GM23248 (cell line): ENCODE measurements around the gene KPNA5. TPM values are rescaled to one million over a fixed set of nuclear protein-coding genes. Genes with fewer than 3 reads are reported as not detected.

Source experiments
- DNase-seq: peaks from one replicate; pipeline ENCODE4 v3.0.0-alpha.2; 2015
- H2AFZ ChIP-seq: fragments of 200-600 bp; sonication (generic); 2 replicates; pipeline ENCODE4 v1.6.1; 2016; ENCODE audit warnings: antibody characterized with exemption
- H3F3A ChIP-seq: fragments of 200-600 bp; sonication (generic); 2 replicates; pipeline ENCODE4 v1.6.1; 2016; ENCODE audit warnings: mild to moderate bottlenecking, antibody characterized with exemption, mixed run types; ENCODE audit not compliant: insufficient read depth
- H3K27ac ChIP-seq: fragments of 200-600 bp; sonication (generic); 2 replicates; pipeline ENCODE4 v1.5.1; 2016; ENCODE audit warnings: mild to moderate bottlenecking
- H3K27me3 ChIP-seq: fragments of 200-600 bp; sonication (generic); replicated peaks from 2 replicates; pipeline ENCODE4 v1.6.1; 2016; ENCODE audit warnings: mild to moderate bottlenecking; ENCODE audit not compliant: insufficient read depth
- H3K36me3 ChIP-seq: fragments of 200-600 bp; sonication (generic); 2 replicates; pipeline ENCODE4 v1.6.1; 2016; ENCODE audit warnings: low read depth, mild to moderate bottlenecking
- H3K4me1 ChIP-seq: fragments of 200-600 bp; sonication (generic); 2 replicates; pipeline ENCODE4 v1.6.1; 2016; ENCODE audit warnings: mild to moderate bottlenecking; ENCODE audit not compliant: insufficient read depth
- H3K4me2 ChIP-seq: fragments of 200-600 bp; sonication (generic); one replicate; pipeline ENCODE4 v1.6.1; 2016; ENCODE audit warnings: mild to moderate bottlenecking; ENCODE audit not compliant: unreplicated experiment
- H3K4me3 ChIP-seq: fragments of 200-600 bp; sonication (generic); 2 replicates; pipeline ENCODE4 v1.5.1; 2016; ENCODE audit warnings: mild to moderate bottlenecking
- H3K79me2 ChIP-seq: fragments of 200-600 bp; sonication (generic); 2 replicates; pipeline ENCODE4 v1.6.1; 2016; ENCODE audit warnings: mild to moderate bottlenecking; ENCODE audit not compliant: insufficient read depth
- H3K9ac ChIP-seq: fragments of 200-600 bp; sonication (generic); 2 replicates; pipeline ENCODE4 v1.6.1; 2016; ENCODE audit warnings: mild to moderate bottlenecking
- H3K9me2 ChIP-seq: fragments of 200-600 bp; sonication (generic); 2 replicates; pipeline ENCODE4 v1.6.1; 2016; ENCODE audit warnings: mixed run types, mild to moderate bottlenecking, moderate library complexity; ENCODE audit not compliant: insufficient read depth
- H3K9me3 ChIP-seq: fragments of 200-600 bp; sonication (generic); one replicate; pipeline ENCODE4 v1.6.1; 2017; ENCODE audit warnings: low read depth
- H4K20me1 ChIP-seq: fragments of 200-600 bp; sonication (generic); 2 replicates; pipeline ENCODE4 v1.6.0; 2016; ENCODE audit not compliant: insufficient read depth
- EZH2 ChIP-seq: fragments of 200-600 bp; sonication (generic); IDR thresholded peaks from 2 replicates; pipeline ENCODE4 v1.6.1; 2018; ENCODE audit warnings: antibody characterized with exemption, mild to moderate bottlenecking; ENCODE audit not compliant: insufficient read depth, poor library complexity, severe bottlenecking
- EZH2phosphoT487 ChIP-seq: fragments of 200-600 bp; sonication (generic); IDR thresholded peaks from 2 replicates; pipeline ENCODE4 v1.6.1; 2018; ENCODE audit warnings: antibody characterized with exemption, moderate library complexity, mild to moderate bottlenecking, low read depth; ENCODE audit not compliant: insufficient read depth
- WGBS, 2 experiments: methylation state at CpG; one replicate each; pipeline ENCODE4 v1.1.6; 2015 to 2017; ENCODE audit warnings: low lambda C conversion rate in 2 of 2, low coverage in 1 of 2; ENCODE audit errors: missing lambda C conversion rate in 2 of 2; 5-methylcytosine and 5-hydroxymethylcytosine counted together
- in situ Hi-C: fragments of 300-500 bp; cut with MboI; formaldehyde crosslinking; loops from 2 replicates; pipeline ENCODE4 v1.15.0; 2020
- polyA plus RNA-seq: library from polyadenylated mRNA; unstranded; fragments of >200 nt; fragmentation: Nextera tagmentation; extraction: Ambion mirVana; gene quantifications from 2 replicates; pipeline ENCODE4 v1.2.1, GENCODE V29; 2016
- total RNA-seq: library from RNA; depleted of rRNA; stranded (reverse); fragments of >200 nt; shearing (Covaris generic); gene quantifications from 2 replicates; pipeline ENCODE4 v1.2.3, GENCODE V29; 2014

Gene KPNA5
- total and polyA plus RNA-seq, 2 experiments from 2014 or later: 2.4 to 3.4 TPM

DNA sequence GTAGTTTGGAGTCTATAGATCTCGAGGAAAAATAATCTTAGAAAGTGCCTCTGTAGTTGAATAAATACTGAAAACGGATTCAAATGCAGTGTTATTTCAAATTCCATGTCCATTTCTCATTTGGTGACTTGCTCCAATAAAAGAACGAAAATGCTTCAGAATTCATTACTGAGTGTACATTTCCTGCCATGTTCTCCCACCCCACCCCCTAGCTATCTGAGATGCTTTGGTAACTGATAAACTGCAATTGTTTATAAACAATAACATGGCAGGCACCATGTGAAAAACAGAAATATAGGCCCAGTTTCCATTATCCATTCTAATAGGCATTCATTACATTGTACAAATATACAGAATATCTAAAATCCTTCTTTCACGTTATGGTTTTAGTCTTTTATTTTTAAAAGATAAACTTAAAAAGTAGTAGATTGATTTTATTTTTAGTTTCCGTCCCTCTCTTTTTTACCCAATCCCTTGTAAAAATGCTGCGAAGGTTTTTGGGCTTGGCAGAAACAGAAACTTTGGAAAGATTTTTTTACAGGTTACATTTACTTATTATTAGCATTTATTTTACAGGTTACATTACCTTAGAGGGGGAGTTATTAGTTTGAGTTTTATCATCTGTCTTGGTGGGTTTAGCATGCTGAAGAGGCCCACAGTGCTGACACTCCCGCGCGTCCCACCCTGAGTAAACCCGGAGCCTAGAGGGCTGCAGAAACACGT lies 83.1 kb downstream of the KPNA5 start:
- in situ Hi-C loops: no loop called here
- Histone ChIP-seq H3F3A (no peaks in the 10 kb centered on the region), H3K4me2 (no peak overlapping the region), H3K27ac (no peak overlapping the region), H3K36me3 (no peaks in the 10 kb centered on the region), H2AFZ (no peak overlapping the region), H3K79me2 (no peaks in the 10 kb centered on the region), H3K4me3 (no peak overlapping the region), H3K9me3 (no peaks in the 10 kb centered on the region), H3K9me2 (no peaks in the 10 kb centered on the region), H3K9ac (no peak overlapping the region), H3K27me3 (peaks cover 22% of the 10 kb centered on the region), H3K4me1 (no peaks in the 10 kb centered on the region), H4K20me1 (no peaks in the 10 kb centered on the region)
- 94 to 98% methylated on average over 11 of the region's 11 CpGs for WGBS, 2 experiments
- no peak for DNase-seq
- TF ChIP-seq EZH2 (no peak), EZH2phosphoT487 (no peak)

DNA sequence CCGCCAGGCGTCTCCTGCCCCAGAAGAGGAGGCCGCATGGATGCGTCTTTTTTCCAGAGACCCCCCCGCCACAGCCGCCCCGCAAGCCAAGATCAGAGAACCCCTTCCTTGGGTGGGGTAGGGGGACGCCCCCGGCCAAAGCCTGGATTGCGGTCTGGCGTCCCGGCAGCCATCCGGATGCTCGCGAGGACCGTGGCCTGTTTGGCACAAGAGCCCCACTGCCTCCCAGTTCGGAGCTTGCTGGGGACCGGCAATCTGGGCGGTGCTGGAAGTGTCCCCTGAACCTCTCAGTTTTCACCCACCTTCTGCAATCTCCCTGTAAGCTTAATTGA lies 83.6 kb downstream of the KPNA5 start:
- Histone ChIP-seq H3K36me3 (no peaks in the 10 kb centered on the region), H3K4me3 (peak overlapping the region; percentile 64), H3K79me2 (no peaks in the 10 kb centered on the region), H3K9ac (no peak overlapping the region), H2AFZ (peak overlapping the region; percentile 62), H3K9me3 (no peaks in the 10 kb centered on the region), H3K9me2 (no peaks in the 10 kb centered on the region), H3K27me3 (peaks cover 22% of the 10 kb centered on the region), H3K4me2 (peak overlapping the region; percentile 62), H4K20me1 (no peaks in the 10 kb centered on the region), H3K27ac (no peak overlapping the region), H3K4me1 (no peaks in the 10 kb centered on the region), H3F3A (no peaks in the 10 kb centered on the region)
- TF ChIP-seq EZH2phosphoT487 (no peak), EZH2 (no peak)
- DNase-seq: no peak
- WGBS, 2 experiments: 61 to 64% methylated on average over 10 to 19 of the region's 19 CpGs
- in situ Hi-C loops: no loop called here

DNA sequence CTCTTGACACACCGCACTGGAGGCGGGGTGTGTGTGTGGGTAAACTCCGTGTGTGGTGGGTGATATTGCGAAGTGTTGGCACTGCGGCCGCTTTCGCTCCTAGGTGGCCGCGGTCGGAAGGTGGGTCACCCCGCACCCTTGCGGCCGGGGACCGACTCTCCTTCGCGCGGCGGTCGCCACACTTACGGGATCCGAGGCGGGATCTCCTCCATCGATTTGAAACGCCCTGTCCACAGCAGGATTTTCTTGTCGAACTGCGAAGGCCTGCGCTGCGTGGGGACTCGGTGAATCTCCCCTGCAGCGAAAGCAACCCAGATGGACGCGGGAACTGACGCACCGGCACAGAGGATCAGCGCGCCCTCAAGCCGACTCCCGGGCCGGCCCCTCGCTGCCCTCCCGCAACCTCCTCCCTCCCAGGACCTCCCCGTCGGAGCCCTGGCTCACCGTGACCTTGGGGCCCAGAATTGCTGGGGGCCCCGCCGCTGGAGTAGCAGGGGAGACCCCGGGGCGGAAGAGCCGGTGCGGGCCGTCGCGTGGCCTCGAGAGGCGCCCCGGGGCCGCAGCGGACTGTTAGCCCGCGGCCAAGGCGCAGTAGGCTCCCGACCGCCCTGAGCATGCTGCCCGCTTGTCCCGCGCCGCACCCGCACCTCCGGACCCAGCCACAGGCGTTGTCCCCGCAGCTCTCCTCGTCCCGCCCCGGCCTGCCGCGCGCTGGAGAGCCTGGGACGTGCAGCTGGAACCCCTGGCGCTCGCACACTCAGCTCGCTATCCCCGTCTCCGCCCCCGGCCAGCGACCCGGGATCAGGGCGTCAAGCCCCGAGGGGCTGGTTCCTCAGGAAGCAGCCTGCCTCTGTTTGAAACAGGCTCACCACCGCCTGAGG lies 84.2 kb downstream of the KPNA5 start, which contains the start of gene FAM162B:
Gene FAM162B (minus strand): TSS at position 759 of the 881 bp plus-strand sequence. CDS start 143 bp downstream, at position 616.
- DNase-seq: peak; percentile 45
- no peaks in the 10 kb centered on the region for H3K79me2 ChIP-seq
- in situ Hi-C loops: no loop called here
- peaks cover 22% of the 10 kb centered on the region for H3K27me3 ChIP-seq
- no peaks in the 10 kb centered on the region for H3F3A ChIP-seq
- TF ChIP-seq EZH2 (peak; percentile 40), EZH2phosphoT487 (no peak)
- H3K9me2 ChIP-seq: no peaks in the 10 kb centered on the region
- H3K4me2 ChIP-seq: peak within 1 kb of the TSS; percentile 62
- H3K36me3 ChIP-seq: no peaks in the 10 kb centered on the region
- no peak within 1 kb of the TSS for H3K9ac ChIP-seq
- peak within 1 kb of the TSS; percentile 62 for H2AFZ ChIP-seq
- no peaks in the 10 kb centered on the region for H3K4me1 ChIP-seq
- peak within 1 kb of the TSS; percentile 64 for H3K4me3 ChIP-seq
- WGBS, 2 experiments: 4 to 5% methylated on average over 78 to 80 of the region's 89 CpGs
- no peaks in the 10 kb centered on the region for H4K20me1 ChIP-seq
- no peaks in the 10 kb centered on the region for H3K9me3 ChIP-seq
- H3K27ac ChIP-seq: no peak within 1 kb of the TSS

DNA sequence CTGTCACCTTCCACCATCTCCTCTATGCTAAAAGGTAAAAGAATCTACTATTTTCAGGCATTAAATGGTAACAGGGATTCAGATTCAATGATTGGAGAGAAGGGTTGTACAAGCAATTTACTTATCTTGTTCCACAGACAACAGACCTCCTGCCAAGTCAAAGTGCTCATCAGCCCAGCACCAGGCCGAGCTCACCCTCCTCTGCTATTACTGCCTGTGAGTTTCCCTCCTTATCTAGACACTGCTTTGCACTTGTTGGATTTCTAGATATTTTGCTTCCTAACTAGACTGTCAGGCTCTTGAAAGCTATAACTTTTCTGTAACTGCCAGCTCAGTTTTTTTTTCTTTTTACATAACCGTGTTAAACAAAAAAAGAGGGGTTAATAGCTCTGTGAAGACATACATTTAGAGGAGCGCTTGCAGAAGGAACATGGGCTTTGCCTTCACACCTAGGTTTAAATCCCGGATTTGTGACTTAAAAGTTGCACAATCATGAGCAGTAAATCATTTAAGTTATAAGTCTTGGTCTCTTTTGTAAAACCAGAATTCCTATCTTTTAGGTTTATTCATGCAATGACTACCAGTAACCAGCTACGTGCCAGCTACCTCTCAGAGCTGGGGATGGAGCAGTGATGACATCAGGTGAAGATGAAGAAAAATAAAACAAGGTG lies 85.6 kb downstream of the KPNA5 start:
- Histone ChIP-seq H3K4me3 (no peak overlapping the region), H3K27me3 (peaks cover 22% of the 10 kb centered on the region), H3K9me2 (no peaks in the 10 kb centered on the region), H3K9ac (no peak overlapping the region), H3K9me3 (no peaks in the 10 kb centered on the region), H4K20me1 (no peaks in the 10 kb centered on the region), H3K4me1 (no peaks in the 10 kb centered on the region), H3K79me2 (no peaks in the 10 kb centered on the region), H3K36me3 (no peaks in the 10 kb centered on the region), H2AFZ (no peak overlapping the region), H3K4me2 (no peak overlapping the region), H3F3A (no peaks in the 10 kb centered on the region), H3K27ac (no peak overlapping the region)
- 80 to 84% methylated on average over 5 of the region's 5 CpGs for WGBS, 2 experiments
- in situ Hi-C loops: no loop called here
- no peak for DNase-seq
- TF ChIP-seq EZH2: no peak
- TF ChIP-seq EZH2phosphoT487: no peak
